HepG2 (cell line): ENCODE data around the gene PCDHGB1. TPM values are rescaled to one million over a fixed set of nuclear protein-coding genes. Genes with fewer than 3 reads are reported as not detected.

Experiments used
- ATAC-seq: fragments of 200-7000 bp; cut with Tn5 transposase; 3 replicates; pipeline ENCODE4 v1.9.1; 2020; ENCODE audit warnings: mild to moderate bottlenecking, moderate library complexity
- BruUV-seq: library from RNA; stranded (reverse); fragments of 400-500 nt; replicated peaks from 2 replicates; lab custom pipeline; 2021; lab: Mats Ljungman, UMichigan
- CTCF ChIA-PET: fragments of 300-600 bp; formaldehyde crosslinking; extraction: SDS; loops from one replicate; lab custom pipeline; 2021; ENCODE audit warnings: low total read pairs, inconsistent platforms, low intra/inter-chr PET ratio; lab: Yijun Ruan, JAX
- POLR2A ChIA-PET: fragments of 350-600 bp; sonication (Branson Sonifier 250); formaldehyde crosslinking; loops from one replicate; lab custom pipeline; 2020; ENCODE audit warnings: antibody characterized with exemption, inconsistent platforms; lab: Yijun Ruan, JAX
- DNase-seq: peaks from one replicate; pipeline ENCODE4 v3.0.0-alpha.2; 2015; ENCODE audit warnings: low spot score
- FAIRE-seq: peaks from 3 replicates; lab custom pipeline; 2011; peaks lifted over from hg19 to GRCh38; lab: Jason Lieb, UNC
- H2AFZ ChIP-seq: one replicate; pipeline ENCODE4 v1.6.1; 2011; ENCODE audit warnings: low read length, inconsistent platforms
- H3K27ac ChIP-seq: fragments of 300-600 bp; 3 replicates; pipeline ENCODE4 v1.8.0; 2011; ENCODE audit warnings: mixed run types, mild to moderate bottlenecking, mixed read lengths, low read length, inconsistent platforms; ENCODE audit not compliant: insufficient read depth; ENCODE audit errors: extremely low read length
- H3K27me3 ChIP-seq, 2 experiments: fragments of 200-600 bp in 1 of 2; 2 replicates in 1 of 2; 3 replicates in 1 of 2; pipeline versions ENCODE4 v1.6.0 to v1.8.0; 2011; ENCODE audit warnings: low read length in 2 of 2, mild to moderate bottlenecking in 2 of 2, moderate library complexity in 2 of 2, inconsistent platforms in 1 of 2; ENCODE audit not compliant: insufficient read depth in 2 of 2, control insufficient read depth in 1 of 2
- H3K36me3 ChIP-seq, 2 experiments: fragments of 200-600 bp in 1 of 2; replicated peaks in 1 of 2; 2 replicates in 1 of 2; 3 replicates in 1 of 2; pipeline versions ENCODE4 v1.5.1 to v1.8.0; 2011; ENCODE audit warnings: low read length in 2 of 2, inconsistent platforms in 1 of 2; ENCODE audit not compliant: insufficient read depth in 2 of 2, control insufficient read depth in 1 of 2
- H3K4me1 ChIP-seq: 2 replicates; pipeline ENCODE4 v1.5.1; 2012; ENCODE audit warnings: low read length, inconsistent platforms; ENCODE audit not compliant: insufficient read depth
- H3K4me2 ChIP-seq: 2 replicates; pipeline ENCODE4 v1.6.0; 2011; ENCODE audit warnings: low read depth, low read length, inconsistent platforms
- H3K4me3 ChIP-seq, 3 experiments: fragments of 200-600 bp in 1 of 3; sonication (generic), shearing (Covaris generic) in 1 of 3; replicated peaks in 1 of 3; 2 replicates each; pipeline ENCODE4 v1.5.1; 2011 to 2016; ENCODE audit warnings: low read length in 3 of 3, inconsistent platforms in 2 of 3, low read depth in 2 of 3, mild to moderate bottlenecking in 2 of 3, control low read depth in 1 of 3, mixed read lengths in 1 of 3; ENCODE audit not compliant: insufficient read depth in 1 of 3
- H3K79me2 ChIP-seq: one replicate; pipeline ENCODE4 v1.6.1; 2011; ENCODE audit warnings: low read length, inconsistent platforms; ENCODE audit not compliant: insufficient read depth
- H3K9ac ChIP-seq: 2 replicates; pipeline ENCODE4 v1.6.0; 2011; ENCODE audit warnings: mild to moderate bottlenecking, low read depth, low read length, inconsistent platforms; ENCODE audit not compliant: insufficient read depth
- H3K9me3 ChIP-seq: 2 replicates; pipeline ENCODE4 v1.5.1; 2012; ENCODE audit warnings: mild to moderate bottlenecking, low read length
- H4K20me1 ChIP-seq: 2 replicates; pipeline ENCODE4 v1.6.0; 2011; ENCODE audit warnings: inconsistent platforms, mild to moderate bottlenecking, low read length, moderate library complexity; ENCODE audit not compliant: insufficient read depth
- ETS1 ChIP-seq: sonication (generic); formaldehyde crosslinking; IDR thresholded peaks from 2 replicates; pipeline ENCODE4 v1.4.0; 2020; ENCODE audit warnings: missing genetic modification reagents
- REST ChIP-seq, 2 experiments: IDR thresholded peaks; 2 replicates each; pipeline ENCODE4 v1.6.1; 2011 to 2012; ENCODE audit warnings: low read length in 2 of 2, borderline replicate concordance in 1 of 2, low read depth in 1 of 2, mild to moderate bottlenecking in 1 of 2, moderate library complexity in 1 of 2
- TFDP2 ChIP-seq: sonication (generic); formaldehyde crosslinking; IDR thresholded peaks from 2 replicates; pipeline ENCODE4 v1.4.0; 2020; ENCODE audit warnings: missing genetic modification reagents
- ZBTB46 ChIP-seq: sonication (generic); formaldehyde crosslinking; IDR thresholded peaks from 2 replicates; pipeline ENCODE4 v1.4.0; 2020; ENCODE audit warnings: mild to moderate bottlenecking, missing genetic modification reagents, borderline replicate concordance
- ZNF12 ChIP-seq: sonication (generic); formaldehyde crosslinking; IDR thresholded peaks from 2 replicates; pipeline ENCODE4 v1.5.0; 2020; ENCODE audit warnings: missing genetic modification reagents
- ZSCAN31 ChIP-seq: sonication (generic); formaldehyde crosslinking; IDR thresholded peaks from 2 replicates; pipeline ENCODE4 v1.5.0; 2020; ENCODE audit warnings: low read depth, mild to moderate bottlenecking, missing genetic modification reagents
- WGBS: methylation state at CpG from one replicate; pipeline ENCODE4 v1.1.6; 2017; ENCODE audit warnings: low lambda C conversion rate; 5-methylcytosine and 5-hydroxymethylcytosine counted together
- in situ Hi-C: cut with HindIII; loops from 2 replicates; pipeline ENCODE4 v1.10.0; 2017; ENCODE audit warnings: low pct_unique_long_range_greater_than_20kb; ENCODE audit not compliant: extremely low pct_ligation_motif_present
- intact Hi-C: fragments of 100-400 bp; cut with micrococcal nuclease; formaldehyde crosslinking; loops from one replicate; pipeline ENCODE4 v1.10.0; 2022; ENCODE audit not compliant: unreplicated experiment
- polyA plus RNA-seq, 8 experiments: library from polyadenylated mRNA; depleted of rRNA in 3 of 8; stranded (reverse) in 7 of 8; unstranded in 1 of 8; fragments of >200 nt; fragmentation: Illumina TruSeq in 4 of 8; extraction: Trizol in 4 of 8; gene quantifications; 2 replicates each; pipeline versions ENCODE4 v1.2.1 to v1.2.3, GENCODE V29; 2011 to 2016; ENCODE audit warnings: low read depth in 4 of 8, missing spikeins in 1 of 8, mixed read lengths in 1 of 8; ENCODE audit not compliant: insufficient read depth in 1 of 8
- total RNA-seq, 5 experiments: library from RNA; depleted of rRNA; stranded (reverse); fragments of >200 nt; fragmentation: Illumina TruSeq; extraction: Trizol; gene quantifications; 2 replicates each; pipeline ENCODE4 v1.2.3, GENCODE V29; 2016; ENCODE audit warnings: low read depth in 1 of 5

The PCDHGB1 gene
- total and polyA plus RNA-seq, 2 of the 13 experiments (the other 11 are each of a cell fraction or from before 2014, with no cell fraction given) = 1.0 to 2.6 TPM

GRCh38 chr5:141356133-141356532, 6.2 kb downstream of the PCDHGB1 start:
- no TSS peak for BruUV-seq
- Histone ChIP-seq H3K36me3 (no peaks in the 10 kb centered on the region), H3K79me2 (no peaks in the 10 kb centered on the region), H3K27ac (no peak overlapping the region), H4K20me1 (no peaks in the 10 kb centered on the region), H3K4me1 (no peaks in the 10 kb centered on the region), H3K4me2 (no peak overlapping the region), H3K9ac (no peak overlapping the region)
- in situ Hi-C loops = loop anchor here (10.0 kb wide), 1 partner anchor 169 kb away; no protein-coding TSS in a partner anchor
- intact Hi-C loops = loop anchor here (10.0 kb wide), 1 partner anchor 169 kb away; no protein-coding TSS in a partner anchor
- DNase-seq (no peak), FAIRE-seq (no peak)
- WGBS = 31% methylated on average over 4 of the region's 5 CpGs
- POLR2A ChIA-PET = no interaction called here
- TF ChIP-seq ZNF12 (CRISPR knock-in tag) = no peak
- TF ChIP-seq ZSCAN31 (CRISPR knock-in tag) = no peak
- no peak for TF ChIP-seq ZBTB46
- TF ChIP-seq, all 625 proteins: peak for 0
- CTCF ChIA-PET = no interaction called here
- Histone ChIP-seq H2AFZ (no peak overlapping the region), H3K27me3 (no peaks in the 10 kb centered on the region), H3K4me3 (no peak overlapping the region), H3K9me3 (peaks cover 26% of the 10 kb centered on the region)
- ATAC-seq = no peak

- H3K4me2 ChIP-seq = no peak overlapping the region
- no peaks in the 10 kb centered on the region for H3K27me3 ChIP-seq
- H4K20me1 ChIP-seq = no peaks in the 10 kb centered on the region
- H3K4me3 ChIP-seq = no peak overlapping the region
- H3K36me3 ChIP-seq = no peaks in the 10 kb centered on the region
- H3K27ac ChIP-seq = no peak overlapping the region
- no peaks in the 10 kb centered on the region for H3K79me2 ChIP-seq
- peaks cover 25% of the 10 kb centered on the region for H3K9me3 ChIP-seq
- H2AFZ ChIP-seq = no peak overlapping the region
- intact Hi-C loops = loop anchor here (10.0 kb wide), 1 partner anchor 168 kb away; no protein-coding TSS in a partner anchor
- POLR2A ChIA-PET = no interaction called here
- WGBS = 50% methylated on average over 15 of the region's 19 CpGs
- ATAC-seq (no peak), FAIRE-seq (no peak), DNase-seq (no peak)
- H3K9ac ChIP-seq = no peak overlapping the region
- CTCF ChIA-PET = no interaction called here
- no peaks in the 10 kb centered on the region for H3K4me1 ChIP-seq
- in situ Hi-C loops = loop anchor here (10.0 kb wide), 1 partner anchor 168 kb away; no protein-coding TSS in a partner anchor
- TF ChIP-seq ETS1 (CRISPR knock-in tag) = no peak
- no peak for TF ChIP-seq TFDP2 (CRISPR knock-in tag)
- TF ChIP-seq REST (IDR thresholded peaks at IDR 0.05; ENCODE audit: borderline replicate concordance in 1 of 2, low read depth in 1 of 2, low read length in 2 of 2) = peak; percentile 26 to 71
- no TSS peak for BruUV-seq
These were observed 7.1 kb downstream of the PCDHGB1 start for GRCh38 chr5:141356950-141357349.
